Measurements from ENCODE around the gene SOD2. TPM values are rescaled to one million over a fixed set of nuclear protein-coding genes. Genes with fewer than 3 reads are reported as not detected.
A peak's percentile ranks its signal among the peaks of the same experiment; 100 is the strongest.
"Not testable (repeated sequence)": the region's sequence is repeated elsewhere in the genome, so short reads cannot be mapped to it uniquely, and the experiment has no call there.

SOD2 gene
- polyA plus RNA-seq (ENCODE audit: insufficient read length in 4 of 4): 100 to 1,000 TPM in 3 of 4 donors, 10 to 100 TPM in 1; 78.8 to 124 (median 109) TPM

GRCh38 chr6:159693128-159693893, at the start of gene SOD2:
TSS of gene SOD2 (minus strand) at chr6:159693241. CDS start at chr6:159693167, 74 bp downstream.
- DNase-seq (ENCODE audit: low read depth in 4 of 4, low spot score in 3 of 4): peak; percentile 60 to 68 (median 66)

- no peak for DNase-seq (ENCODE audit: low read depth in 4 of 4, low spot score in 3 of 4)
Observed at GRCh38 chr6:159742165-159742564, 49.1 kb upstream of the SOD2 start.

- DNase-seq (ENCODE audit: low read depth in 4 of 4, low spot score in 3 of 4): no peak
Observed at GRCh38 chr6:159739341-159739740, 46.3 kb upstream of the SOD2 start.

GRCh38 chr6:159736908-159737307, 43.9 kb upstream of the SOD2 start:
- no peak for DNase-seq (ENCODE audit: low read depth in 4 of 4, low spot score in 3 of 4)

- not testable (repeated sequence) for DNase-seq (ENCODE audit: low read depth in 4 of 4, low spot score in 3 of 4)
Observed at GRCh38 chr6:159733395-159733794, 40.4 kb upstream of the SOD2 start.

- DNase-seq (ENCODE audit: low read depth in 4 of 4, low spot score in 3 of 4): not testable (repeated sequence)
Observed at GRCh38 chr6:159732550-159732949, 39.5 kb upstream of the SOD2 start.

GRCh38 chr6:159730332-159730676, 37.3 kb upstream of the SOD2 start:
- DNase-seq (ENCODE audit: low read depth in 4 of 4, low spot score in 3 of 4): no peak

- DNase-seq (ENCODE audit: low read depth in 4 of 4, low spot score in 3 of 4): no peak
Observed at GRCh38 chr6:159729598-159730331, 36.7 kb upstream of the SOD2 start.

GRCh38 chr6:159728531-159728964, 35.5 kb upstream of the SOD2 start:
- no peak for DNase-seq (ENCODE audit: low read depth in 4 of 4, low spot score in 3 of 4)

- peak in 1 of 4 donors; percentile 32 for DNase-seq (ENCODE audit: low read depth in 4 of 4, low spot score in 3 of 4)
Observed at GRCh38 chr6:159727717-159728445, 34.8 kb upstream of the SOD2 start.

- DNase-seq (ENCODE audit: low read depth in 4 of 4, low spot score in 3 of 4): peak; percentile 85 to 92 (median 90)
Observed at GRCh38 chr6:159726918-159727716, 34.1 kb upstream of the SOD2 start, which contains the start of gene WTAP. TSS of gene WTAP (plus strand) at chr6:159727506. CDS start at chr6:159736266, 8,760 bp downstream.

GRCh38 chr6:159726255-159726917, 33.3 kb upstream of the SOD2 start:
- DNase-seq (ENCODE audit: low read depth in 4 of 4, low spot score in 3 of 4): no peak

GRCh38 chr6:159725208-159725607, 32.2 kb upstream of the SOD2 start:
- DNase-seq (ENCODE audit: low read depth in 4 of 4, low spot score in 3 of 4): not testable (repeated sequence)

- no peak for DNase-seq (ENCODE audit: low read depth in 4 of 4, low spot score in 3 of 4)
Observed at GRCh38 chr6:159724778-159725177, 31.7 kb upstream of the SOD2 start.

- no peak for DNase-seq (ENCODE audit: low read depth in 4 of 4, low spot score in 3 of 4)
Observed at GRCh38 chr6:159723259-159723658, 30.2 kb upstream of the SOD2 start.

GRCh38 chr6:159722655-159723054, 29.6 kb upstream of the SOD2 start:
- DNase-seq (ENCODE audit: low read depth in 4 of 4, low spot score in 3 of 4): no peak

- DNase-seq (ENCODE audit: low read depth in 4 of 4, low spot score in 3 of 4): not testable (repeated sequence)
Observed at GRCh38 chr6:159721981-159722380, 28.9 kb upstream of the SOD2 start.

- no peak for DNase-seq (ENCODE audit: low read depth in 4 of 4, low spot score in 3 of 4)
Observed at GRCh38 chr6:159720708-159721107, 27.7 kb upstream of the SOD2 start.

- no peak for DNase-seq (ENCODE audit: low read depth in 4 of 4, low spot score in 3 of 4)
Observed at GRCh38 chr6:159719287-159719686, 26.2 kb upstream of the SOD2 start.

- no peak for DNase-seq (ENCODE audit: low read depth in 4 of 4, low spot score in 3 of 4)
Observed at GRCh38 chr6:159718634-159719033, 25.6 kb upstream of the SOD2 start.

Data from left renal pelvis (tissue), 4 donors.